HS-27A (cell line): ENCODE data around the gene GABARAPL2.
"Not testable (repeated sequence)": the region's sequence is repeated elsewhere in the genome, so short reads cannot be mapped to it uniquely, and the experiment has no call there.

Experiments
- DNase-seq: peaks from one replicate; pipeline ENCODE4 v3.0.0-alpha.2; 2012; ENCODE audit warnings: low read depth, missing footprints

The GABARAPL2 gene, protein sequence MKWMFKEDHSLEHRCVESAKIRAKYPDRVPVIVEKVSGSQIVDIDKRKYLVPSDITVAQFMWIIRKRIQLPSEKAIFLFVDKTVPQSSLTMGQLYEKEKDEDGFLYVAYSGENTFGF

DNA sequence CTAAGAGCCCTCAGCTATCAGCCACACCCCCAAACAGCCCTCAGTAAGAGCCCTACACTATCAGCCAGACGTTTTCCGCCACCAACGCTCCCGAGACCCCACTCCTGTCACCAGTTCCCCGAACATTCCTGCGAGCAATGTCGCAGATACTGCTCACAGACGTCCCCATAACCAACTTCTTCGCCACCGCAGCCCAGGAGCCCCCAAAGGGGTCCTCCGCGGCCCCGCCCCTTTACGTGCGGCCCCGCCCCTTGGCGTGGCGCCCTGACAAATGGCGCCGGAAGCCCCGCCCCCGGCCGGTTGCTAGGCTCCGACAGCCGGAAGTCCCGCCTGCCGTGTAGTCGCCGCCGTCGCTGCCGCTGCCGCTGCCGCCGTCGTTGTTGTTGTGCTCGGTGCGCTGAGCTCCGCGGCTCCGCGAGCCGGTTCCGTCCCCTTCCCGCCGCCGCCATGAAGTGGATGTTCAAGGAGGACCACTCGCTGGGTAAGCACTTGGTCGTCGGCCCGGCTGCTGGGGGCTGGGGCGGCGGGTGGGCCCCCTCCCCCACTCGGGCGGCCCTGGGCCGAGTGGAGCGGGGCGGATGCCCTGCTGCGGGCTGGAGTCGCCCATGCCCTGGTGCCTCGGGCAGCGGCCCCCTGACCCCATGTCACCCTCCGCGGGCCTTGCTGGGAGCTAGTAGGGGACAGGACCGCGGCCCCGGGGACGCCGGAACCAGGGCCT, at the start of gene GABARAPL2:
GABARAPL2 (plus strand) TSS at position 340 of the 718 bp plus-strand sequence; CDS start at position 448, 108 bp downstream.
- DNase-seq, result peak; percentile 27

DNA sequence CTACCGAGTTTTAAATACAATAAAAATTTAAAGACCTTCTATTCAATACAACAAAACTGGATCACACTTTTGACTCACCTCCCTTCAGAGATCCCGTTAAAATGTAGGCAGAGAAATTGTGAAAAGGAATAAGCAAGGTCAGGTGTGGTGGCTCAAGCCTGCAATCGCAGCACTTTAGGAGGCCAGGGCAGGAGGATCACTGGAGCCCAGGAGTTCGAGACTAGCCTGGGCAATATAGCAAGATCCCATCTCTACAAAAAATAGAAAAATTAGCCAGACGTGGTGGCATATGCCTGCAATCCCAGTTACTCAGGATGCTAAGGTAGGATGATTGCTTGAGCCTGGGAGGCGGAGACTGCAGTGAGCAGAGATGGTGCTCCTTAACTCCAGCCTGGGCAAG, 47.0 kb upstream of the GABARAPL2 start:
- DNase-seq, result no peak

DNA sequence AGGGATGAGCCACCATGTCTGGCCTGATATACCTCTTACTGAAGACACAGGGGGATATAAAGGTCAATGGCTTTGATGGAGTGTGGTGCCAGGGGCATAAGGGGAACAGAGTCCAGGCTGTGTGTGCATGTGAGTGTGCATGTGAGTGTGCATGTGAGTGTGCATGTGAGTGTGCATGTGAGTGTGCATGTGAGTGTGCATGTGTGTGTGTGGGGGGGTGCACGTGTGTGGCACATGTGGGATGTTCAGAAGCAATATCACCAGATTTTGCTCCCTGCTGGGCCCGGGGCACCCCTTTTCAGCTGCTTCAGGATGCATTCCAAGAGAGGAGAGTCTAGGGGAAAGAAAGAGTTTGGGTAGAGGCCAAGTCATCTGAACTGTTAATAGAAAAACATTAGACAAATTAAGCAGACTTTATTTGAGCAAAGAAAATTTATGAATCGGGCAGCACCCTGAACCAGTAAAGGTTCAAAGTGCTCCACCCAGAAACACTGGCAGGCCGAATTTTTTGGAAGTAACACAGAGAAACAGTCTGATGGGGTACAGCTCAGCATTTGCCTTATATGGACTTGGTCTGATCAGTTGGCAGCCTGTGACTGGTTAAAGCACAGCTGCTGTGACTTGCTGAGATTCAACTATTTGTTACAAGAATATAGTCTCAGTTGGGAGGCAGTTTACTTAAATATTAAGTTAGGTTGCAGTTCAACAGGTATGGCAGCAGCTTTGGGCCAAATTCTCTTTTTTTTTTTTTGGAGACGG, 40.0 kb upstream of the GABARAPL2 start:
- no peak for DNase-seq

DNA sequence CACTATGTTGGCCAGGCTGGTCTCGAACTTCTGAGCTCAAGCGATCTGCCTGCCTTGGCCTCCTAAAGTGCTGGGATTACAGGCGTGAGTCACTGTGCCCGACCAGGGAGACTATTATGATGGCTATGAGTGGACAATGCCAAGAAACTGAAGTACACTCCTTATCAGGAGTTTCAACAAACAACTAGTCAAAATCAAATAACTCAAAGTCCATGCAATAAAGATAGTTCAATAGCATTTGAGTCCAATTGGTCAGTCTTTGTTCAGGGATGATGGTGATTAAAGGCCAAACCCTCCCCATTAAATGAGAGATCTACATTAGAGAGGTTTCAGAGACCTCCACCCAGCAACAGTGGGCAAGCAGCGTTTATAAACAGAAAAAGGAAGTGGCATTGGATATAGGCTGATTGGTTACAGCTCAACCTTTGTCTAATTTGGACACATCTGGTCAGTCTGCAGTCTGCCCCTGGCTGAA, 38.3 kb upstream of the GABARAPL2 start:
- no peak for DNase-seq

DNA sequence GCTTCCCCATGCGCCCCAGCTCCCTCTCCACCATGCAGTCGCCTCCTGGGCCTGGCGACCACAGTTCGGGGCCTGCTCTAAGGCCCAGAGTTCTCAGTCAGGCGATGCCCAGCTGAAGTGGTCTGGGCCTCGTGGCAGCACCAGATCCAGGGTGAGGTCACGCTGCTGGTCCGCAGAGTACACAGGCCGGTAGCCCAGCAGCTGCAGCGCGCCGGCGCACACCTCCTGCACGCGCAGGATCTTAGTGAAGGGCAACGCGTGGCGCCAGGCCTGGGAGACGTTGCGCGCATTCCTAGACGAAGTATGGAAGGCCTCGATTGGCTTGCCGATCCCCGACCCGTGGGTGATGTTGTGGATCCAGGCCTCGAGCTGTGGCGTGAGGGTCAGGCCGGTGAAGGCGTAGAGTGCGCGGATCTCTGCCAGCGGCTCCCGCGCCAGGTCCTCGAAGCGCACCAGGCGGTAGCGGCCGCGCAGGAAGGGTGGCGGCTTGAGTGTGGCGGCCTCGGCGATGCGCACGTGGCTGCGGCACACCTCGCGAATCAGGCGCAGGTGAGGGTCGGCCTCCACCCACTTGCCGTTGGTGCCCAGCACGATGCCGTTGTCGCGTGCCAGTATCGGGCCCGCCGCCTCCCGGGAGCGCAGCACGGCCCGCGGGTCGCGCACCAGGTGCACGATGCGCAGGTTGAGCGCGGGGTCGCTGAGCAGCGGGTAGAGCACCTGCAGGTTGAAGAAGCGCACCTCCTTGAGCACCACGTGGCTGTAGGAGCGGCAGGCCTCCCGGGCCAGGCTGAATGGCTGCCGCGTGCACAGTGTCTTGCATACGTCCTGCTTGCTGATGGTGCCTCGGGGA, 36.9 kb upstream of the GABARAPL2 start:
- DNase-seq, result no peak

DNA sequence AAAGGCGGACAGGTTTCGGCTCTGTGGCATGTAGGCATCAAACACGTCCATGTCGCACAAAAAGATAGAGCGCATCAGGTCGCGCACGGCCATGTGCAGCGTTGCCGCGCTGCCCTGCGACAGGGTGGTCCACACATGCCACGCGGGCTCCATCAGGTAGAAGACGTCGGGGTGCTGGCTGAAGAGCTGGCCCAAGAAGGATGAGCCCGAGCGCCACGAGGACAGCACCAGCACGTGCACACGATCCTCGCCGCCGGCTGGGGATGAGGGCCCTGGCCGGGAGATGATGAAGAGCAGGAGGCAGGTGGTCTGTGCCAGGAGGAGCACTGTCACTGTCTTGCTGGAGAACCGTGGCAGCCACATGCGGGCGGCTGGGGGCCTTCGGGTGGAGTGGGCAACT, 36.2 kb upstream of the GABARAPL2 start:
- DNase-seq, result no peak

DNA sequence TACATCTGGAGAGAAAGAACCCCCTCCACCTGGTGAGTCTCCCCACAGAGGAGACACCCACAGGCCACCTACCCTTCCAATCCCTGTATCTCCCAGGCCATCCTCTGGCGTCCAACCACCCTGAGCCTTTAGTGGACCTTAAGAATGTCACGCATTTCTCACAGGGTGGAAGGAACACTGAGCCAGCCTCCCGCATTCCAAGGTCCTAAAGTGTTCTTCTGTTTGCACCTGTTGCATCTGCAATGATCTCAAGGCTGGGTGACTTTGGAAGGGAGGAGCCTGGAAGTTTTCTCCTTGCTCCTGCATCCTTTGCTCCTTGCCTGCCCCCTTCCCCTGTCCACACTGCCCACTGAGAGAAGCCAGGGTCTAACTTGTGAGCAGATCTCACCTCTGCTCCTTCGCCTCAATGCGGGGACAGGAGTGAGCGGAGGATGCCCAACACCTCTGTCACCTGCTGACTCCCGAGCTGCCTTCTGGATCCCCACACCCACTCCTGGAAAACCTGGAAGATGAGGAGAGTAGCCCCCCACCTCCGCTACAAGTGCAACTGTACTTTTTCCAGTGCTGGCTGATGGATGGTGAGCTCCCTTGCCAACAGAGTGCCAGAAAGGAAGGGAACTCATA, 33.9 kb upstream of the GABARAPL2 start:
- no peak for DNase-seq

DNA sequence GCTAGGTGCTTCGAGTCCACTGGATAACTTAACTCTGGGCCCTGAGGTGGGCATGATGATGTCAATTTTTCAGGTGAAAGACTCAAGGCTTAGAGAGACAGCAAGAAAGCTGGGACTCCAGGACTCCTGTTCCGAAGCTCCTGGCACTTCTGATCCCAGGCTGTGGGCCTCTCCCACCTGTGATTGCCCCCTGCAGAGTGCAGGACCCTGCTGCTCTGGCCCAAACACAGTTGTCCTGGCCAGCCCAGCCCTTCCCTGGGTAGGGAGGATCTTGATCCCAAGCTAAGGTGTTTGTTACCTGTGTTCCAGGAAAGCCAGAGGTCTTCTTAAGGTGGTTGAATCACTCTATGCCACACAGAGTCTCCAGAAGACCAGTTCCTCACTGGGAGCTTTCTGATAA, 33.4 kb upstream of the GABARAPL2 start:
- no peak for DNase-seq

DNA sequence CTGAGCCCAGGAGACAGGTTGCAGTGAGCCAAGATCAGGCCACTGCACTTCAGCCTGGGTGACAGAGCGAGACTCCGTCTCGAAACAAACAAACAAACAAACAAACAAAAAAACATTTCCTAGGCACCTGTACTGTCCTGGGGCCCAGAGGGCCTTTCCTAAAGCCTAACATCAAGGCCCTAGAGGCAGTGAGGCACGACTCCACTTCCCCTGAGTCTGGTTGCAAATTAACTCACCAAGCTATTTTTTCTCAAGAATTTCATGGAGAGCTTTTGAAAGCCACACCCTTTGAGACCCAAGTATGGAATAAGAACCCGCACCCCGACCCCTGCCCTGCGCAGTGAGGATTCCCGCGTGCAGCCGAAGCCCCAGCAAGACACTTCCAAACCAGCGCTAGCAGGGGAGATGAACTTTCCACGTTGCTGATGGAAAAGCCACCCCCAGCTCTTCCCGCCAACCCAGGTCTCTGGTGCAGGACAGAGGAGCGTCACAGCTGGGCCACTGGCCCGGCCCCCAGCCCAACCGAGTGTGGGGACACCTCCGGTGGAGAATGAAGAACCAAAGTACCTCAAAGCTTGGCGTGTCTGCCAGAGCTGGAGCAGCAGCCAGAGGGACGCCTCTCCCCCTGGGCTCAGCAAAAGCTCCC, 31.5 kb upstream of the GABARAPL2 start:
- DNase-seq, result no peak

DNA sequence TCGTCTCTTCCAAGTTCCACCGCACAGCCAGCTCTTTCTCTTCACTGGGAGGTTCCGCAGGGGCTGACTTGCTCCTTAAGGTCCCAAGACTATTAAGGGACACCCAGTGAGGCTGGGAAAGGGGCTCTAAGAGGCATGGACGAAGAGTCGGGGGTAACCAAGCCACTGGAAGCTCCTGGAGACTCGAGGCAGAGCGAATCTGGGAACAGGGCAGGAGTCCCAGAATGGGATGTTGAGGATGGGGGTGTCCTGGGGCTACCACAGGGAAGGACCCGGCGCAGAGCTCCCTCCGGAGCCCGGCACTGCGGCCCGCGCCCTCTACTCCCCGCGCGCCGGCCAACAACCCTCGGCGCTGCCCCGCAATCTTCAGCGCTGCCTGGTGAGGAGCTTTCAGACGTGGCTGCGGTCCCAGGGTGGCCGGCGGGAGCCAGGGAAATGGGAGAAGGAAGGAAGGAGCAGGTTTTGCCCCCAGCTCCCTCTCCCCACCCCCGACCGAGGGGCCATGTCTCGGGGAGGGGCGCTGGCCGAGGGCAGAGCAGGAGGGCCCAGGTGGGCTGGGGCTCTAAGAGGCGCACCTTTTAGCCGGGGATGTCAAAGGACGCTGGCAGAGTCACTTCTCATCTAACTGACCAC, 30.9 kb upstream of the GABARAPL2 start:
- no peak for DNase-seq

DNA sequence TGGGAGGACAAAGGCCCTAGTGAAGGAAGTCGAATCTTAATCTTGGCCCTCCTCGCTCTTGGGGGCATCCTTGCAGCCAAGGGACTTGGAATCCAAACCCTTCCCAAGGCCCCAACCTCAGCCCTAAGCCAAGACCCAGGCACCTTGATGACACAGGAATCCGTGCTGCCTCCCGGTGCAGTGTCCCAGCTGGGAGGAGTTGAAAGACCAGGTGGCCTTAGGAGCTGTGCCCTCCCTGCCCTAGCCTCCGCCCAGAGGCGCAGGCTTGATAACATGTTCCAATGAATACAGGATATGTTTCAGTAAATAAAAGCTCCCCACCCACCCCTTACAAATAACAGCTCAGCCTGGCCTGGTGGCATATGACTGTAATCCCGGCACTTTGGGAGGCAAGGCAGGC, 30.3 kb upstream of the GABARAPL2 start, which contains the start of gene CHST5:
CHST5 (minus strand) TSS at position 208 of the 400 bp plus-strand sequence. CDS start 5,724 bp downstream, outside the sequence.
- DNase-seq, result no peak

DNA sequence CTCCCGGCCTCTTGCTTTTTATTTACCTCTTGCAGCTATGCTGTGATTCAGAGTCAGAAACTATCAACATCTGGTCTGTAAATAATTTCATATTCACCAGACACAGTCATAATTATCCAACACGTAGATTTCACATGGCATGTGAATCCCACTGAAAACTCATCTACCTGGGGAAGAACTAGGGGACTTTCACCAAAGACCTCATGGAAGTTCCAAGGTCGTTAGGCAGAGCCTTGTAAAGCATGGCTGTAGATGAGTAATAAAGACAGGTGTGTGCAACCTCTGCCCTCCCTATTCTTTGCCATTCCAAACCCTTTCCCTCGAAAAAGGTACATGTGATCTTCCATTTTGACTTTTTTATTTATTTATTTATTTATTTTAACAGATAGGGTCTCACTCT, 28.4 kb upstream of the GABARAPL2 start:
- no peak for DNase-seq

DNA sequence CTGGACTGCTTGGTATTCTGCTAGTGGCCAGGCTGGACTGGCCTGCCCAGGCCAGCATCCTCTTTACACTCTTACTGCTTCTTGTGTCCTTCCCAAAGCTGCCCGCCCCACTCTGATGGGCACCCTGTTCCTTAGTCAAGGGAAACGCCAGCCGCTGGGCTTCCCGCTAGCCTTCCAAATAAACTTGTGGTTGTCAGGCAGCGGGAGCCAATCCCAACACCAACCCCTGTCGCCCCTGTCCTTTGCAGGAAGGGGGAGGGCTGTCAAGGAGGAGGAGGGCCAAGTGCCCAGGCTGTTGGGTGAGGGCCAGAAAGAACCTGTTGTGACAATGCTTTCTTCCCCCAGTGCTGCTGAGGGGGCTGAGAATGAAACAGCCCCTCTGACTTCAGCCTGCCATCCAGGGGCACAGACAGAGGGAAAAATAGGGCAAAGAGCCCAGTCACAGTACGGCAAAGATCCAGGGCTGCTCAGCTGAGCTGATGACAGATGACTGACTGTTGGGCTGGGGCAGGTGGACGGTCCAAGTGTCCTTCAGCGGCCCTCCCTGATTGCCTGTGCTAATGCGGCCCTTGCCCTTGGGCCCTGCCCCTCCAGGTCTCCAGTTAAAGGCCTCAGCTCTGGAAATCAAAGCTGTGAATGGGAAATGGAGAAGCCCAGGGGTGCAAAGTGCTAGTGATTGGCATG, 27.2 kb upstream of the GABARAPL2 start:
- DNase-seq, result not testable (repeated sequence)

DNA sequence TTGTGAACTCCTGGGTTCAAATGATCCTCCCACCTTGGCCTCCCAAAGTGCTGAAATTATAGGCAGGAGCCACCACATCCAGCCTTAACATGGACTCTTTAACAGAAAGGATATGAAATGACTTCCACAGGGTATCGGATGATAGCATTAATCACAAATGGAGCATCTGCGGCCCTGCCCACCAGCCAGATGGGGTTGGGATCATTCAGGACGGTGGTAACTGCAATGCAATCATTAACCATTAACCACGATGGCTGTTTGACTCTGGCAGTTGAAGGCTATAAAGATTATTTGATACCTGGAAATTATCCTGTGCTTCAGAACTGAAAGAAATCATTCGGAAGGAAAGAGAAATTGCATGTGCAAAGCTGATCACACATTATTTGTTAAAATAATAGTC, 24.9 kb upstream of the GABARAPL2 start:
- DNase-seq, result no peak

DNA sequence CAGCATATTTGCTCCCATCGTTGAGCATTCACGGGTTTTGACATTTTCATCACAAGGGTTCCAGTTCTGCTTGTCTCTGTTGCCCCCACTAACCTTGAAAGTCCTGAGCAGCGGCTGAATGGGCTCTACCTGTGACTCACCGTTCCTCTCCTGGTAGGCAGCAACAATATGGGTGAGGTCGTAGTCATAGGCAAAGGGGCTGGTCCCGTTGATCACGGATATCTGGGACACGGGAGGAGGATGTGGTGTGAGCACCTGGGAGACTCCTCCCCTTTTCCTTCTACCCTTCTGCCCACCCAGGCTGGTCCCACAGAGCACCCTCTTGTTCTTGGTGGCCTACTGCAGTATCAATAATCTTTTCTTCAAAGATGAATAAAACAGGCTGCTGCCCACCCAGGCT, 23.7 kb upstream of the GABARAPL2 start:
- not testable (repeated sequence) for DNase-seq

DNA sequence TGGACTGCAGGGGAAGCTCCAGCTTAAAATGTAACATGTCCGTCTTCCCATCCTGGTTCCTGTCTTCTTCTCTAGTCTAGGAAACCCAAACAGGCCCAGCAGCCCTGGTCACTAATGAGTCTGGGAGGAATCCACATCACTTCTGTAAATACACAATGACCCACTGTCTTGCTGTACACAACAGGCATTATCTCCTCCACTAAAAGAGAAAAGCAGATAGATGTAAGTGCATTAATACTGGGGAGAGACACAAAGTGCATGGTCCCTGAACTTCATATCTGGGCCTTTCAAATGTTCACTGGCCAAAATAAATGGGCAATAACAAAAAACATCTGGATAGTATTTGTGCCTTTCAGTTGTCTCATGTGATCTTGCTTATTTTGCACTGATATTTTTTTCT, 20.3 kb upstream of the GABARAPL2 start:
- DNase-seq, result not testable (repeated sequence)

DNA sequence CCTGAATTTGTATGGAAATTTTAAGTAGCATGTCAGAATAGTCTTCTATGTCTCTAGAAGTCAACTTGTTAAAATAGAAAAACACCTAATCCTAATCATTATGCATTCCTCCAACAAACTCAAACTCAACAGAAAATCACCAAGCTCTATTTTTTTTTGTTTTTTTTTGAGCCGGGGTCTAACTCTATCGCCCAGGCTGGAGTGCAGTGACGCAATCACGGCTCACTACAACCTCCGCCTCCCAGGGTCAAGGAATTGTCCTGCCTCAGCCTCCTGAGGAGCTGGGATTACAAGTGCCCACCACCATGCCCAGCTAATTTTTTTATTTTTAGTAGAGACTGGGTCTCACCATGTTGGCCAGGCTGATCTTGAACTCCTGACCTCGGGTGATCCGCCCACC, 19.9 kb upstream of the GABARAPL2 start:
- no peak for DNase-seq

DNA sequence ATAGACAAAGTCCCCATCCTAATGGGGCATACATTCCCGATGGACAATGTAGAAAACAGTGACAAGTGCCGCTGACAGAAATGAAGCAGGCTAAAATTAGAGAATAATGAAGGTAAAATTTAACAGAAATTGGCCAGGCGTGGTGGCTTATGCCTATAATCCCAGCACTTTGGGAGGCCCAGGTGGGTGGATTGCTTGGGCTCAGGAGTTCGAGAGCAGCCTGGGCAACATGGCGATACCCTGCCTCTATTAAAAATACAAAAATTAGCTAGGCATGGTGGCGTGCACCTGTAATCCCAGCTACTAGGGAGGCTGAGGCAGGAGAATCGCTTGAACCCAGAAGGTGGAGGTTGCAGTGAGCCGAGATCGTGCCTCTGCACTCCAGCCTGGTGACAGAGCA, 17.7 kb upstream of the GABARAPL2 start:
- not testable (repeated sequence) for DNase-seq

DNA sequence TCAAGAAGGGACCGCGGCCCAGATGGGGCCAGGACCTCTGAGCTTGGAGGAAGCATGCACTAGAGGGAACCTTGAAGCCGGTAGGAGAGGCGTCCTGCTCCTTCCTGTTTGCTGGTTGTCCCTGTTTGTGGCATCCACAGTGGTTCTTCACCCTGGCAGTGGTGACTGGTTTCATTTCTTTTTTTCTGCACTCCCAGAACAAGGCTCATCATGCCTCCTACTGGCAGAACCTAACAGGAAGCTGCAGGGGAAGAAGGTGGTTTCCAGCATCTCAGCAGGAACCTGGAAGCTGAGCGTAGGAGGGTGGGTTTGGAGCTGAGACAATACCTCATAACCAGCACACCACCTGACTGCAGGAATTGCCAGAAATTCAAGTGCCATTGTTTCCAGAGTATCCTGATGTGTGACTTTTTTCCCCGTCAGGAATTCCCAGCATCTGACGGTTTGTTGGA, 15.9 kb upstream of the GABARAPL2 start:
- no peak for DNase-seq

DNA sequence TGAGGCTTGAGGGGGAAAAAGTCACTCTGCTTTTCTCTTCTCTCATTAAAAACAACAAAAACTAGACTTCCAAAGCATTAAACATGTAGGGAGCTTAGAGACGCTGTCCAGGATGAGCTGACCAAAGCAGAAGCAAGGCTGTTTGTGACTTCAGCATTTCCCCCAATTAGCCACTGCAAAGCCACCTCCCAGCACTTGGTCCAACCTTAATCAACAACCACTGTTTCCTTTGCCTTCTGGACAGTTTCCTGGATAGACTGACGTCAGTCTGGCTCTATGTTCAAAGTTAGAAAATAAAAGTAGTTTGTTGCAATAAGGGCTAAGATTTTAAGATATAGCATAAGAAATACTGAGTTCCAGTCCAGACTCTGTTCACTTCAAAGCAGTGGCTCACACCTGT, 13.2 kb upstream of the GABARAPL2 start:
- no peak for DNase-seq
